GM21786 (cell line): Measurements from ENCODE around the gene BCAR3.

Experiments used
- ATAC-seq: cut with Tn5 transposase; IDR thresholded peaks from one replicate; pipeline ENCODE4 v1.9.1; 2021; ENCODE audit not compliant: unreplicated experiment

BCAR3 gene

GRCh38 chr1:93681101-93681988 lies at the start of gene BCAR3:
TSS of gene BCAR3 (minus strand) at chr1:93681837. CDS start at chr1:93674930, 6,907 bp downstream.
- peak; percentile 62 for ATAC-seq

- ATAC-seq = no peak
These were observed 49.0 kb upstream of the BCAR3 start for GRCh38 chr1:93730621-93731020.

- ATAC-seq = no peak
These were observed 48.3 kb upstream of the BCAR3 start for GRCh38 chr1:93729906-93730305.

DNA sequence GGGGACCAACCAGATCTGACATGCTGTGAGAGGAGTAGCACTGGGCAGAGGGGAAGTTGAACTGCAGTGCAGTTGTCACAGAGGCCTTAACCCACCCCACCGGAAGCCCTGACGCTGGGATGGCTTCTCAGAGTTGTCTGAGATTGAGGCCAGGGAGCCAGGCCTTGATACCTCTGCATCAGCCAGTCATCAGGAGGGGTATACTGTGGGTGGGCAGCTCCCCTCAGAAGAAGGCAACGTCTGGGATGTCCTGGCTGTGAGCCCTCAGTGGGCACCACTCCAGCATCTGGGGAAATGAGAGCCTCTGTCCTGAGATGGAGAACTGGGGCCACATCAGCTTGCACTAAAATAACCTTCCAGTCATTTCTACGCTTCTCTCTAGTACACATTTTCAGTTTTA lies 47.9 kb upstream of the BCAR3 start:
- no peak for ATAC-seq

DNA sequence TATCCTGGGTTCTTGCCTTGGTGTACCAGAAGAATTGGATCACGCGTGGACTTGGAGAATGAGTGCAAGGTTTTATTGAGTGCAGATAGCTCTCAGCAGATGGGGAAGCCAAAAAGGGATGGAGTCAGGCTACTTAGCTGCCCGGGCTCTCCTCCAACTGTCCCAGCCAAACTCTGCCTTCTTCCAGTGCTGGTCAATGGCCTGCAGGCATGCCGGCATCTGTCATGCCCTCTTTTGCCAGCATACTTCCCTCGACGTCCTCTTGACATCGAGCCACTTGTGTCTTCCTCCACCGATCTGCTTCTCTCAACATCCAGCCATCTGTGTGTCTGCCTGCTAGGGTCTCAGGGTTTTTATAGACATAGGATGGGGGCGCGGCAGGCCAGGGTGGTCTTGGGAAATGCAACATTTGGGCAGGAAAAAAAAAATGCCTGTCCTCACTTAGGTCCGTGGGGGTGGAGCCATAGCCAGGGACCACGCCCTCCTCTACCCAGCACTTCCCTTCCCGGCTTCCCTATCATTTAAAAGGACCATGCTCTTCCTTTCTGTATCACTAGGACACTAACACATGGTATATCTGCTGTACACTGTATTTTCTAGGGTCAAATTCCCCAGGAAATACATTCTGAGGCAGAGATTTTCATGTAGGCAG lies 47.0 kb upstream of the BCAR3 start:
- no peak for ATAC-seq

DNA sequence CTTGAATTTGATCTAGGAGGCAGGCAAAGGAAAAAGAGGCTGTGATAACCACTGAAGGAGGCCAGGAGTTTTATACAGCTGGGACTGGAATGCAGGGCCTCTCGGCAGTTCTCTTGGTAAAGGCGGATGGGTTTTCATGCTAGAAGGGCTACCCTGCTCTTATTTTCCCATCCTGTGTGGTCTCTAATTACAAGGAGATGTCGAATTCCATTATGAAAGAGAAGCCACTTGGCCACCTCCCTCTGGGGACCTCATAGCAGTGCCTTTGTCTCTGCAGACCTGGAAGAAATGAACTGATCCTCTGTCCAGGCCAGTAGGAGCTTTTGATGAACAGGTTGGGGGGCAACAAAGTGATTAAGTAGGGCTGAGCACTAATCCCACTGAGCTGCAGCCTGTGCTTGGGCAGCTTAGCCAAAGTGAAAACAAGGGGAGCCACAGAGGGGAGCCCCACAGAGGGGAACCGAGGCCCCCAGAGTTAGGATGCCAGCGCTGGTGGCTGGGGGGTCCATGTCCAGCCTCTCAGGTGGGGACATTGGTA lies 42.2 kb upstream of the BCAR3 start:
- ATAC-seq = no peak

DNA sequence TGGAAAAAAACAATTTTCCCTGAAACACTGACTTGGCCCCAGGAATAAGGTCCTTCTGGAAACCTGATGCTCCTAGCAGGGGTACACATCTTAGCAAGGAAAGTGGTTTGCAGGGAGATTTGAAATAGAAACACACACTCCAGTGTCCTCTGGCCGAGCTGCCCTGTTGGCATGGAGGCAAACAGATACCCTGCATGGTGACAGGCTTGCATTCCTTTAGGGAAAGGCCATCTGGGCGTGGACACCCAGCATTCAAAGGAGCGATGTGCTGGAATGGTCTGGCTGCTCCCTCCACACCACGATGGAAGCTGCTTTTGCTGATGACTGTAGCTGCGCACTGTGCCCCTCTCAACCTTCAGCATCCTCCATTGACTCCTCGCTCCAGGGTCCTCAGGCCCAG lies 41.5 kb upstream of the BCAR3 start:
- no peak for ATAC-seq

DNA sequence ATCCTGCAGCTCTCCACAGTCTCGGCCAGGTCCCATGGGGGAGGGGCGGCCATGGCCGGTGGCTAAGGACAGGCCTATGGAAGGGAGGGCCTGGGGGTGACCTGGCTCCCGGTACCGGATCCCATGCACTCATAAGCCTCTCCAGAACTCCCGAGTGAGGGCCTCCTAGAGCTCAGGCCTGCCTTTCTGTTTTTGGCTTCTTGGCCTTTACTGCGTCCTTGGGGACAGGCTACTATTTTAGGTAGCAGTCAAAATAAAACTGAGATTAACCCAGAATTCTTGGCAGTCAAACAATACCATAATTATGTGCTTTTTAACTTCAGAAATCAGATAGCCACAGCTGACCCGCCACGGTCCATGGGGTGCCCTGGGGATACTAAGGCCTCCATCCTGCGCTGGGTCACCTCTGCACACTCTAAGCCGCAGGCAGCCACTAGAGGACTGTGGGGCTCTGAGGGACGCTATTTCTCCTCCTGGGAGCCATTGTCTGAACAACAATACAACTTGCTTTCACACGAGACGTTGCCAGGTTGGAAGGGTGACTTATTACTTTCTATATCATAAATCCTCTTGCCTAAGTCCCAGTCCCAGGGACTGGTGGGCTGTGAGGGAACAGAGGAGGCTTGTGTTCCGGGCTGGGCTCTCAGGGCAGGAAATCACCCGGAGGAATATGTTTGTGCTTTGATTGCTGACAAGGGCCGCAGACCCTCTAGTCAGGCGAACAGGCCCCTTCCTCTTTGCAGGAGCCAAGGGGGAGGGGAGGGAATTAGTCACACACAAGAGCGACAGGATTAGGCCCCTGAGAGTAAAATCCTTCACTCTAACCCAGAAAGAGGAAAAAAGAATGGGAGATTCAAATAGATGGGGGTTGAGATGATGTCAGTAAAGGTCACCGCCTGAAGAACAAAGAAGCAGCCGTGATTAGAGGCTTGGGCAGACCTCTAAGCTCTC lies 40.7 kb upstream of the BCAR3 start:
- no peak for ATAC-seq

DNA sequence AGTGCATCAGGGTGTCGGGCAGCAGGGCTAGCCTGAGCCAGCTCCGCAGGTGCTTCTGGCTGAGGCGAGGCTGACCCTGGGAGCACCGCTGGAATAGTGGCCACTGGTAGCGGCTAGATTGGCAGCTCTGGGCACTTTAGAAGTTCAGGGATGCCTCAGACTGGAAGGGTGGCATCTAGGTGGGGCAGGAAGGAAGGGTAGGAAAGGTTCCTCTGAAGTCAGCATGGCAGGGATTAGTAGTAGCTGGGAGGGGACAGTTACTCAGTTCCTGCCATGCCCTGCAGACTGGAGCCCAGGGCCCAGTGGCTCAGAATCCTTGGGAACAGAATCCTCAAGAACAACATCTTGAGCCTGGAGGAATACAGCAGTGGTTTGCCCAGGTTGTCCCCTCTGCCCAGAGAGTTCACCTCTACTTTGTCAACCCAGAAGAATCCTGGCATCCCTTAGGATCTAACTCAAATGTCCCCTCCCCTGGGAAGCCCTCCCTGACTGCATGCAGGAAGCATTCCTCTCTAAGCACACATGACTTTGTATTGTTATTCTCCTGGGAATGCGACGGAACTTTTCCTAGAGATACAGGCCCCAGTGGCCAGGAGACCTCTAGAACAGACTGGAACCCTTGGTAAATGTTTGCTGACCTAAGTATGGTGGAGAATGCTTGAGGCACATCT lies 39.5 kb upstream of the BCAR3 start:
- no peak for ATAC-seq

- ATAC-seq = no peak
These were observed 36.0 kb upstream of the BCAR3 start for GRCh38 chr1:93717640-93718039.

DNA sequence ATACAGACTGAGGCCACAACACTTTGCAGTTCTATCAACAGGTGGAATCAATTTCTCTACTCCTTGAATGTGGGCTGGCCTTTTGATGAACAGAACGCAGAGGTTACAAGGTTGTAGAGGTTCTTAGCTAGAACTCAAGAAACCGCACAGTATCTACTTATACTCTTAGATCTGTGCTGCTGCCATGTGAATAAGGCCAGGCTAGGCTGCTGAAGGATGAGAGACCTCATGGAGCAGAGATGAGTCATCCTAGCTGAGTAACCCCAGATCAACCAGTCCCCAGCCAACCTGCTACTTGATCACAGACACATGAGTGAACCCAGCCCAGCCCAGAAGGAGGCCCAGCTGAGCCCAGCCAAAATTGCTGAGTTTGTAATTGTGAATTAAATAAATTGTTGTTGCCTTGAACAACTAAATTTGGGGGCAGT lies 35.3 kb upstream of the BCAR3 start:
- ATAC-seq = no peak

DNA sequence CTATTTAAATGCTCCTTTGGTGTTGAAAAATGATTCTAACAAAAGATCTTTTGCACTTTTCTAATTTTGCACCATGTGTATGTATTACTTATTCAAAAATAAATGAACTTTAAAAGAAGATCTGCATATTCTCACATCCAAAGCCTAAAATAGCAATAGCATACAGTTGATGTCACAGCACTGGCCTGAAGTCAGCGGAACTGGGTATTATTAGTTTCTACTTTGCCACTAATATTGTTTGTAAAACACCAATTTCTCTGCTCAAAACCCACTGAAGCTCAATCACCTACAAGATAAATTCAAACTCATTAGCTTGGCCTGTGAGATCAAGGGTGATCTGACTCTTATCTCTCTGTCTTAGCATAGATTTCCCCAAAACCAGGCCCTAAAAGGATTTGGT lies 34.5 kb upstream of the BCAR3 start:
- ATAC-seq = no peak

DNA sequence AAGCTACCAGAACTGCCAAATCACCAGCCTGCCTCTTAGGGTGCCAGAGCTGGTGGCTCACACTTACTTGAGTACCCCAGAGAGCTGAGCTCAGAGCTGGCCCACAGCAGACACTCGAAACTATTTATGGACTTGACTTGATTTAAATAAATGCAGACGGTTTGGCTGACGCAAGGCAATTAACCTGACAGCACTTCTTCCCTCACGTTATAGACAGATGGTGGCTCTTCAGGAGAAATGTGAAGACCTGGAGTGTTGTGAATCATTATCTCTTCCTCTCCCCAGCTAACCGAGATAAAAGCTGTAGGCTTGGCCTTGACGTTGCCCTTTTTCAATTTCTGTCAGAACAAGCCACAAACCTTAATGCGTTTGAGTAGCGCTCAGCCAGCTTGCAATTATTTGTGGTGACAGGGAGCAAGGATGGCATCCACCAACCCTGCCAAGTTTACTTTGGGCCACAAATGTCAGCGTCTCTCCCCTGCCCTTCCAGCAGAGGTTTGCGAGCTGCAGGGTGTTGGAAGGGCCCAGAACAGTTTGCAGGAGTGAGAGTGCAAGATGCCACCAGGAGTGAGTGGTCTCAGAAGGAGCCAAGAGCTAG lies 34.0 kb upstream of the BCAR3 start:
- peak; percentile 58 for ATAC-seq

DNA sequence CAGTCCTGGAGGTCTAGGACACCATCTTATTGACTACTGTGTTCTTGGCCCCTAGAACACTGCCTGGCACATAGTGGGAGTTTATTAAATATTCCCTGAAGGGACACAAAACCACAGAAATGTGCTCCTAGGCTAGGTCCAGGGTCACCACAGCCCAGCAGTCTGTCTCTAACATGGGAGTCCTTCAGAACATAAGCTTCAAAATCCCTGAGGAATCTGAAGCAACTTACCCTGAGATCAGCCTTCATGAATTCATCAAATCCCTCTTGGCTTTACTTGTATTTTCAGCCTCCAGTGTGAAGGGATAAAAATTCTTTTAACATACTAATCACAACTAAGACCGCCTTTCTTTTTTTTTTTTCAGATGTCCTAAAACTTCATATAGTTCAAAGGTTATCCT lies 32.7 kb upstream of the BCAR3 start:
- no peak for ATAC-seq

DNA sequence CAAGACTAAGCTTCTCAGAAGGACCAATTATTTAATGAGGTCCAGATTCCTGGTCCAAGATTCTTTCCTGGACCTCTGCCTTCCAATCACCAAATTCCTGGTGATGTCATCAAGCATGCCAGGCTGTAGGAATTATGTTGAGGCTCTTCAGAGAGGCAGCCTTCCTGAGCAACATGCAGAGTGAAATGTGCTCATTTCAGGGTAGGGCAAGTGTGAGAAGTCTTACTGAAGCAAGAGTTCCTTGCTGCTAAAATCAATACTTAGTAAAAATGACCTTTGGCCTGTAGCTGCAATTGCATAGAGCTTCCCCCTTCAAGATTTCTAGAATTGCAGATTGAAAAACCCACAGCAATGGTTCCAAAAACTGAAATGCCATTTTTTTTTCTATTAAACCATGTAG lies 31.7 kb upstream of the BCAR3 start:
- no peak for ATAC-seq

DNA sequence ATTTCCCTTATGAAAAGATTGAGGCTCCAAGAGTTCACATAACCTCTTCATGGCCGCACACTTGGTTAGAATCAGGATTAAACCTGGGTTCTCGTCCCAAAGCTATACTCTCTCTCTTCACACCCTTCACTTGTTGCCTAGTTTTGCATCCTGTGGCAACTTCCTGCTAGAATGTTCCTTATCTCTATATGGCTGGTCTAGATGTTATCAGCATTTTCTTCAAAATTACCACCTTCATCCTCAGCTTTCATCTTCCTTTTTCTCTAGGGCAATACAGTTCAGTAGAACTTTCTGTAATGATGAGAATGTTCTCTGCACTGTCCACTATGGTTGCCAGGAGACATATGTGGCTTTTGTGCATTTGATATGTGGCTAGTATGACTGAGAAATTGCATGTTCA lies 31.1 kb upstream of the BCAR3 start:
- ATAC-seq = no peak

GRCh38 chr1:93710499-93711453 lies 29.1 kb upstream of the BCAR3 start:
- ATAC-seq = no peak

DNA sequence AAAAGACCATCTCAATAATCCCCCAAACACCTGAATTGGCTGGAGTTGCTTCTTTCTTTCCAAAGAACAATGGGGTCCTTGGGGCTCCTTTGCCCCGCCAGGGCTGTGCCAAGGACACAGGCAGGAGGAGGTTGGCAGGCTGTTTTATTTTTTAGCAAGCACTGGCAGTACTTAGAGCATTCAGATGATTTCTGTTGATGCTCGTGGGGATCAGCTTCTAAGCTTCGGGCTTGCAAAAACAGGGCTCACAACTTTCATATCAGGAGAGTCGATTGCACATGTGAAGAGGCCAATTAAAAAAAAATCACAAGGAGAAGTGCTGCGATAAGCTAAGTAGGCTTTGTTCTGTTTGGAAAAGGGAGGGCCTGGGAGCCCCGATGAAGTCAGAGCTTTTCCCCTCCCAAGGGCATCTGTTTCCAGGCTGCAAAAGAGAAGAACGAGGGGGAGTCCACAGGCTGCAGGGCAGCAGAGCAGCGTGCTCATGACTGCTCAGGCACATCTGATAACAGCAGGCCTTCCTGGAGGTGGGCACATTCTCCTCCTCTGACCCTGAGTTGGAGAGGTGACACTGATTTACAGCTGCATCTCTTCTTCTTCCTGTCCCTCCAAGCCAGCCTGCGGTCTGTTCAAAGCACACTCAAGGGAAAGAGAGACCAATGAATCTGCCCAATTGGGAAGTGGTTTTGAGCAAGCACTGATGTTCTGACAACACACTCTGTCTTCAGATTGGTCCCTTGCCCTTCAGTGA lies 27.3 kb upstream of the BCAR3 start:
- peak; percentile 32 for ATAC-seq
